Activated effector memory CD4-positive, alpha-beta T cell treated with Interleukin-2 at 50 U/mL for 16 hours (primary cell): Measurements from ENCODE around the gene DSCAML1.
"Not testable (repeated sequence)": the region's sequence is repeated elsewhere in the genome, so short reads cannot be mapped to it uniquely, and the experiment has no call there.

Experiments
- DNase-seq: peaks from one replicate; pipeline ENCODE4 v3.0.0-alpha.2; 2020

The DSCAML1 gene

DNA sequence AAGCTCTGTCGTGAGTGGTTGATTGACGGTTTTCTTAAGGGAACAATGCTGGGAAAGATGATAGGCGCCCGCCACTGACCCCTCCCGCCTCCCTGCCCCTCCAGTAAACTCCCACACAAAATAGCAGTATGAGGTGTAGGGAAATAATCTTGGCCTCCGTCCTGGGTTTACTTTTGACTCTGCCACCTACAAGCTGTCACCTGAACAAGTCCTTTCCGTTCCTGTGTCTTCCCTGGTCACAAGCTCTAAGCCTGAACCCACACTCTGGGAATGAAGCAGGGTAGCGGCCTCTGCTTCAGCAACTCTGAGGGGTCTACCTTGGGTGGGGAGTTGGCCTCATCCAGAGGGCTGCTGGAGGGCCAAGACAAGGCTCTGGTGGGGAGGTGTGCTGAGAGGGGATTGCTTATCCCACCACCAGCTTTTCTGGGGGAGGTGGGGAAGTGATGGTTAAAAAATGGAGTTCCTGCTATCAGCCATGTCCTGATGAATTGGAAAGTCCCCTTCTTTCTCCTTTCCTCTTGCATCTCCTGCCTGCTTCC, 381.6 kb downstream of the DSCAML1 start:
- DNase-seq = no peak

DNA sequence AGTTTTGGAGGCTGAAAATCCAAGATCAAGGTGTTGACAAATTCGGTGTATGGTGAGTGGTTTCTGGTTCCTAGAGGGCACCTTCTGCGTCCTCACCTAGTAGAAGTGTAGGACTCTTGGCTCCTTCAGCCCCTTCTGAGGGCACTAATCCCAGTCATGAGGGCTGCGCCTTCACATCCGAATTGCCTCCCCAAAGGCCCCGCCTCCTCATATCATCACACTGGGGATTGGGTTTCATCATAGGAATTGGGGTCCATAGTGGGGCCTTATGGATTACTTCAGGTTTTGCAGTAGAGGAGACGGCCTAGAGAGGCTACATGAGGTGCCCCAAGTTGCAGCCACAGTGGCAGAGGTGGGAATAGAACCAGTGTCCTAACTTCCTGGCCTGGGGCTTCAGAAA, 382.3 kb downstream of the DSCAML1 start:
- DNase-seq = no peak

DNA sequence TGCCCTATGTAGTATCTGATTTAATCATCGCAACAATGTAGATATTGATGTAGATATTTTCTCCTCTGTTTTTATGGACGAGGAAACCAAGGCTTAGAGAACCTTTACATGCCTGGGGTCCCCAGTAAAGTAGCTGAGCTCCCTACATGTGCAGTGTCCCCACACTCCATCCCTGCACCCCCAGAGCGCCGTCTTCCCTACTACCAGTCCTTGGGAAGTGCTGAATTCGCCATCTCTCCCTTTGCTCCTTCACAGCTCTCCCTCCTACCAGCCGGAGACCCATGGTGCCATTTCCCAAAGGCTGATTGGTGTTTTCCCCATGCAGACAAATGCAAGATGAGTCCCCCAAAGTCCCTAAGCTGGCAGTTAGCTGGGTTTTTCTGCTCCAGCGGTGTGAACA, 383.4 kb downstream of the DSCAML1 start:
- no peak for DNase-seq

DNA sequence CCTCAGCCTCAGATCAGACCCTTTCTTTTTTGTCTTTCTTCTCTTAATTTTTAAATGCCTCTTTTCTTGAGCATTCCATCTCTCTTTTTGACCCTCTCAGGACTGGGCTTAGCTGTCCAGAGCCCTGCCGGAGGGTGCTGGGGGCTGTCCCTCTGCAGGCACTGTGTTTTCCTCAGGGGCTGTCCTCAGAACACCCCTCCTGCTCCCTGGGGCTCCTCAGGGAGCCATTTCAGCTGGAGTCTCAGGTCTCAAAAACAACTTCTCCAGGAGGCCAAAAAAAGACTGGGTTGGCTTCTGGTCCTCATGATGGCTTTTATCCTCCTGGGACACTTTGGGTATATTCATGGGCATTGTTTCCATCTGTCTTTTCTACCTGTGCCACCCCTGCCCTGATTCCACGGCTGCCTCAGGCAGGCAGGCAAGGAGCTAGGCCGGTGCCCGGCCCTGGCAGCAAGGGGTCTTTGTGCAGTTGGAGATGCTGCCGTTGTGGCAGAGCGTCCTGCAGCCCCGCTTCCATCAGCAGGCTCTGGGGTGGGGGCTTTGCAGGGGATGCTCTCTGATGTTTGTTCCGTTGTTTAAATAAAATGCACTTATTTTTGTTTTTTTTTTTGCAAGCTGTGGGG, 384.3 kb downstream of the DSCAML1 start:
- no peak for DNase-seq

DNA sequence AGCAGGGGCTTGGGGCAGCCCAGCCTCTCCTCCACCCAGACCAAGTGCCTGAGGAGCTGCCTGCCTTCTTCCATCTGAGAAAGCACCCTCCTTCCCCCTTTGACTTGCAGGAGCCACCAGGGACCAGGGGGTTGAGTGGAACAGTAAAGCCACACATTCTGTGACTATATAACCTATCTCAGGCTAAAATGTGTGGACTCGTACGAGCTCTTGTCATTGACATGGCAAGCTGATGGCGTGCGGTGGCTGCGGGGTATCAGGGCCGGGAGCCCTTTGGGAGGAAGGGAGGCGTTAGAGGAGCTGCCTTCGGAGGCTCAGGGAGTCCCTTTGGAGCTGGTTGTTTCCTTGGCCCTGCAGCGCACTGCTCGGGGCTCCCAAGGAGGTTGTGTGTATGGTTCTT, 384.8 kb downstream of the DSCAML1 start:
- DNase-seq = no peak

DNA sequence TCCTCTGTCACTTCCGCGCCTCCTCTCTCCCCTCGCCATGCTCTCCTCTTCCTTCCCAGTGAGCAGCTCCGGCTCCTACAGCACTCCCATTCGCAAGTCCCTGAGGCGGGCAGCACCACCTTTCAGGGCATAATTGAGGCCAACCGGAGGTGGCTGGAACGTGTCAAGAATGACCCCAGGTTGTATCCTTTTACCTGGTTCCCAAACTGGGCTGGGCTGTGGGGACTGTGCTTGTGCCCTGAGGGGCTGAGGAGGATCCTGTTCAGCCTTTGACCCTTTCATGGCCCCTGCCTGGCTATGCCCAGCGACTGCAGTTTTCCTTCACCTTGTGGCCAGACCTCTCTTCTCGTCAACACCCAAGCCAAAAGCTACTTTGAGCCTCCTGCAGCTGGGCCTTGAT, 385.3 kb downstream of the DSCAML1 start:
- no peak for DNase-seq

DNA sequence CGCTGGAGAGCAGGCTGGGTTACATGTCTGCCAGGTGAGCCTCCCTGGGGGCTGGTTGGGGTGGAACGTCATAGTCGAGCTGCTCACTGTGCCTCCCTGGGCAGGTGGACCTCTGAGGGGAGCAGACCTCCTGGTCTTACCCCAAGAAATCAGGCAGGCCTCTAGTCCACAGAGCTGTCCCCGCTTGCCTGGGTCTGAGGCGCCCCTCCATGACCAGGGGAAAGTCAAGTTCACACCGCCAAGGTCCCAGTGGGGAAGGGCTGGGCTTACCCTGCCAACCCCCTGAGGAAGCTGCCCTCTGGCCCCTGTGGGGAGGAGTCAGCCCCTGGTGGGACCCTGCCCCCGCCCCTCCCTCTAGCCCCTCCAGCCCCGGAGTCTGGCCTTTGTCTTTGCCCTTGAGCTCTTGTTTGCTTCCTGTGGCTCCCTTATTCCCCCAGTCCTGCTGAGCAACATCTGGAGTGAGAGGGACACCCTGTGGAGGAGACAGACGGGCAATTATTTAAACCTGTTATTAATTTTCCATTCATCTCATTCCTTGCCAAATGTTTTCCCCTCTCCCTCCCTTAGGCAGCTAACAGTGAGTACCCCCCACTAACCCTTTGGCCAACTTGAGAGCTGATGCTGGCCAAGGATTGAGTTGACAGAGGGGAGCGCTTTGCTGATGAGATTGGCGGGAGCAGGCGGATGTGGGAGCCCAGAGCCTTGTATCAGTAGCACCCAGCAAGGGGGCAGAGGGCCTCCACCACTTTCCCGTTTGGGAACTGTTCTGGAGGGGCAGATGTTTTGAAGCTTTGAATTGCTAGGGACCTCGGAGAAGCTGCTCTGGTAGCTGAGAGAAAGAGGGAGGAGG, 385.9 kb downstream of the DSCAML1 start:
- DNase-seq = no peak

DNA sequence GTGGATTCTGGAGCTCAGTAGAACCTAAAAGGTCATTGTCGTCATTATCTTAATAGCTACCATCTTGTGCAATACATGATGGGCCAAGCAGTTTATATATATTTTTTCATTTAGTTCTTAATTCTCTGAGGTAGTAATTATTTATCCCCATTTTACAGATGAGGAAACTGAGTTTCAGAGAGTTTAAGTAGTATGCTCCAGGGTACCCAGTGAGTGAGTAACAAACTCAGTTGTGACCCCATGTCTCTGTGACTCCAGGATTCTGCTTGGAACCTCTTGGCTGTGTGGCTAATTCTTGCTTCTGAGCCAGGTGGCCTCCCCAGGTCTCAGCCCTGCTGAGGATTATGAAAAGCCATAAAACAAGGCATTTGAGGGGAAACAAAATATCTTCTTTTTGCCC, 386.8 kb downstream of the DSCAML1 start:
- DNase-seq = no peak

DNA sequence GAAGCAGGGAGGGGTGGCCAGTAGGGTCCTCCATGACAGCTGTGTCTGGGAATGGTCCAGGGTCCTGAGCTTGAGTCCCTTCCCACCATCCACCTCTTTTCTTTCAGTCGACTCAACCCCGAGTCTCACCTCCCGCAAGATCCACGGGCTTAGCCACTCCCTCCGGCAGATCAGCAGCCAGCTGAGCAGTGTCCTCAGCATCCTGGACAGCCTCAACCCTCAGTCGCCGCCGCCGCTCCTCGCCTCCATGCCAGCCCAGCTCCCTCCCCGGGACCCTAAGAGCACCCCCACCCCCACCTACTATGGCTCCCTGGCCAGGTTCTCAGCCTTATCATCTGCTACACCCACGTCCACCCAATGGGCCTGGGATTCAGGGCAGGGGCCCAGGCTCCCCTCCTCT, 387.5 kb downstream of the DSCAML1 start:
- DNase-seq = no peak

DNA sequence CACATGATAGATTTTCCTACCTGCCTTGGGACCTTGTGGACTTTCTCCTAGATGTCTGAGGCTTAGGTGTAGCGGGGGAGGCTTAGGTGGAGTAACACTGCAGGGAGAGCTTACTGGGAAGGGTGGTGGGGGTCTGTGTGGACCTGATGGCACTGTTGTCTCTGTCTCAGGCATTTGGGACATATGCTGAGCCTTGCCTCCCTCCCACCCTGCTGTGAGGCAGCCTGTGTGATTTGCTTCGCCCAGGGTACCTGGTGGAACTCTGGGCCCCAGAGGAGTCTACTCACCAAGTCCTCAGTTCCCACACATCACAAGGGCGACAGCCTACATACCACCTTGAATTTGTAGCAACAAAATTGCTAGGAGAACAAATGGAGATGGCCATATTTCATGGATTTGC, 388.7 kb downstream of the DSCAML1 start:
- DNase-seq = no peak

DNA sequence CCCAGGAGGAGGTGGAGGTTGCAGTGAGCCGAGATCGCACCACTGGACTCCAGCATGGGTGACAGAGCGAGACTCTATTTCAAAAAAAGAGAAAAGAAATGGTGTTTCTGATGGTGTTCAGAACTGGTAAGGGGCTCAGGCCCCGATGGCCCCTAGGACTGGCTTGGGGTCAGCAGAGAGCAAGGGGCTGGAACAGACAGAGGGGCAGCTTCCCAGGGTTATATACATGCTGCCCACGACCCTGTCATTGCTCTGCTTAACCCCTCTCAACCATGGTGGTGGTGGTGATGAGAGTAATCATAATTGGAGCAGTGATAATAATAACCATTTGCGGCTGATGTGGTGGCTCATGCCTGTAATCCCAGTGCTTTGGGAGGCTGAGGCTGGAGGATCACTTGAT, 390.0 kb downstream of the DSCAML1 start:
- no peak for DNase-seq

DNA sequence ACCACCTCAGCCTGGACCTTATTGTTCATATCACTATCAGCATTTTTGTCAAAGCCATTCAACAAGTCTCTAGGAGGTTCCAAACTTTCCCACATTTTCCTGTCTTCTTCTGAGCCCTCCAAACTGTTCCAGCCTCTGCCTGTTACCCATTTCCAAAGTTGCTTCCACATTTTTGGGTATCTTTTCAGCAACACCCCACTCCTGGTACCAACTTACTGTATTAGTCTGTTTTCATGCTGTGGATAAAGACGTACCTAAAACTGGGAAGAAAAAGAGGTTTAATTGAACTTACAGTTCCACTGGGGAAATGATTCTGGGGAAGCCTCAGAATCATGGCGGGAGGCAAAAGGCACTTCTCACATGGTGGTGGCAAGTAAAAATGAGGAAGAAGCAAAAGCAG, 391.1 kb downstream of the DSCAML1 start:
- not testable (repeated sequence) for DNase-seq

DNA sequence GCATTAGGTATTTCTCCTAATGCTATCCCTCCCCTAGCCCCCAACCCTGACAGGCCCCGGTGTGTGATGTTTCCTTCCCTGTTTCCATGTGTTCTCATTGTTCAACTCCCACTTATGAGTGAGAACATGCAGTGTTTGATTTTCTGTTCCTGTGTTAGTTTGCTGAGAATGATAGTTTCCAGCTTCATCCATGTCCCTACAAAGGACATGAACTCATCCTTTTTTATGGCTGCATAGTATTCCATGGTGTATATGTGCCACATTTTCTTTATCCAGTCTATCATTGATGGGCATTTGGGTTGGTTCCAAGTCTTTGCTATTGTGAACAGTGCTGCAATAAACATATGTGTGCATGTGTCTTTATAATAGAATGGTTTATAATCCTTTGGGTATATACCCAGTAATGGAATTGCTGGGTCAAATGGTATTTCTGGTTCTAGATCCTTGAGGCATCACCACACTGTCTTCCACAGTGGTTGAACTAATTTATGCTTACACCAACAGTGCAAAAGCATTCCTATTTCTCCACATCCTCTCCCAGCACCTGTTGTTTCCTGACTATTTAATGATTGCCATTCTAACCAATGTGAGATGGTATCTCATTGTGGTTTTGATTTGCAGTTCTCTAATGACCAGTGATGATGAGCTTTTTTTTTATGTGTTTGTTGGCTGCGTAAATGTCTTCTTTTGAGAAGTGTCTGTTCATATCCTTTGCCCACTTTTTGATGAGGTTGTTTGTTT, 397.7 kb downstream of the DSCAML1 start:
- not testable (repeated sequence) for DNase-seq

DNA sequence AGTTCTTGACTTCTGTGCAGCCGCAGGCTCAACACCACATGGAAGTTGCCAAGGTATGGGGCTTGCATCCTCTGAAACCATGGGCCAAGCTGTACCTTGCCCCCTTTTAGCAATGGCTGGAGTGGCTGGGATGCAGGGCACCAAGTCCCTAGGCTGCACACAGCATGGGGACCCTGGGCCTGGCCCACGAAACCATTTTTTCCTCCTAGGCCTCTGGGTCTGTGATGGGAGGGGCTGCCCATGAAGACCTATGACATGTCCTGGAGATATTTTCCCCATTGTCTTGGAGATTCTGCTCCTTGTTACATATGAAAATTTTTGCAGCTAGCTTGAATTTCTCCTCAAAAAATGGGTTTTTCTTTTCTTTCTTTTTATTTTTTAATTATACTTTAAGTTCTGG, 398.4 kb downstream of the DSCAML1 start:
- DNase-seq = not testable (repeated sequence)

DNA sequence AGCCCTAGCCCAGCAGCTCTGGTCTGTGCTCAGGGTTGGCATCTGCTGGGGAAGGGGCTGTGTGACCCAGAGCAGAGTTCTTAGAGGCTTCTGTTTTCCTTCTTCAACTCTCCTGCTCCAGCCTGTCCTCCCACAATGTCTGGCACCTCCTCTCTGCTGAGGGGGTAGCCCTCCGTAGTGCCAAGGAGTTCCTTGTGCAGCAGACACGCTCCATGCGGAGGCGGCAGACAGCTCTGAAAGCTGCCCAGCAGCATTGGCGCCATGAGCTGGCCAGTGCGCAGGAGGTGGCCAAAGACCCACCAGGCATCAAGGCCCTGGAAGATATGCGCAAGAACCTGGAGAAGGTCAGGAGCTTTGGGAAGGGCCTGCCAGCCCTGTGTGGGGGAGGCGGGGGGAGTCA, 400.0 kb downstream of the DSCAML1 start:
- no peak for DNase-seq

DNA sequence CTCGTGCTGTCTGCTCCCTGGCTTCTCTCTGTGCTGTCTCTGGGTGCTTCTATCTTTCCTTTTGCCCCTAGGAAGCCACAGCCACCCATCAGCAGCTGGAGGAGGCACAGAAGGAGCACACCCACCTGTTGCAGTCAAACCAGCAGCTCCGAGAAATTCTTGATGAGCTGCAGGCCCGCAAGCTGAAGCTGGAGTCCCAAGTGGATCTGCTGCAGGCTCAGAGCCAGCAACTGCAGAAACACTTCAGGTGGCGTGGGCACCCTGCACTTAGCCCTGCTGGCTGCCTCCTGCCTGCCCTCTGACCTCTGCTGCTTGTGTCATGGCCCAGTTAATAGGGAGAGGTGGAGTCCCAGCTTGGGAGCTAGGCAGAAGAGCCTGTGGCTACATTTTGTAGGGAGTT, 401.5 kb downstream of the DSCAML1 start:
- DNase-seq = no peak

DNA sequence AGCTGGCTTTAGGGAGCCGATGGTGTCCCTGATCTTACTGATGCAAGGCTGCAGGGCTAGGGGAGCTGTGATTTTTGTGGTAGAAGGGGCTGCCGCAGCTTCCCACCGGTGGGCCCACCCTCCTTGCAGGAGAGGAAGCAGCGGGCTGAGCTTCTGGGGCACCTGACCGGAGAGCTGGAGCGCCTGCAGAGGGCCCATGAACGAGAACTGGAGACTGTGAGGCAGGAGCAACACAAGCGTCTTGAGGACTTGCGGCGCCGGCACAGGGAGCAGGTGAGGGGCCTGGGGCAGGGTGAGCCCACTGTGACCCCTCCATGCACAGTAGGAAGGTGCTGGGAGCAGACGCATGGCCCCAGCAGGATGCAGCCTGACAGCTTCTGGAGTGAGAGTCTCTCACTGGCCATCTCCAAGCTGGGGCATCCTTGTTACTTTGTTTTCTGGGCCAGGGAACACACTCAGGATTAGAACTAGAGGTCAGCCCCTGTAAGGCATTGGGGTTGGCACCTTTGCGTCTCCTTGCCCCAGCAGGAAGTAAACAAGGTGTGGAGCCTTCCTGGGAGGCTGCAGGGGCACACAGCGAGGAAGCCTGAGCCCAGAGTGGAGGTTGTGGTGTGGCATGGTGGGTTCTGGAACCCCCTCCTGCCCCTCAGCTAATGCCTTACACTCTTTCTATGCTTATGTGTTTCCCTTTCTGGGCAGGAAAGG, 402.6 kb downstream of the DSCAML1 start:
- DNase-seq = no peak

DNA sequence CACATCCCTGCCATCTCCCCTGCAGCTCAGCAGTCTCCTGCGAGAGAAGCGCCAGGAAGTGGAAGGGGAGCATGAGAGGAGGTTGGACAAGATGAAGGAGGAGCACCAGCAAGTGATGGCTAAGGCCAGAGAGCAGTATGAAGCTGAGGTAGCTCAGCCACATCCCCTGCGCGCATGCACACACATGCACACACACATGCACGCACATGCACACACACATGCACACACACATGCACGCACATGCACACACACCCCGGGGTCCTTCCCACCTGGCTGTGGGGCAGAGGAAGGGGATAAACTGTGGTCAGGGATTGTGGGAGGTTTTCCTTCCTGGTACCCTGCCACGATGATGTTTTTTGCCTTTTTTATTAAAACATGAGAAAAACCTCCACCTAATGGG, 404.0 kb downstream of the DSCAML1 start:
- no peak for DNase-seq

DNA sequence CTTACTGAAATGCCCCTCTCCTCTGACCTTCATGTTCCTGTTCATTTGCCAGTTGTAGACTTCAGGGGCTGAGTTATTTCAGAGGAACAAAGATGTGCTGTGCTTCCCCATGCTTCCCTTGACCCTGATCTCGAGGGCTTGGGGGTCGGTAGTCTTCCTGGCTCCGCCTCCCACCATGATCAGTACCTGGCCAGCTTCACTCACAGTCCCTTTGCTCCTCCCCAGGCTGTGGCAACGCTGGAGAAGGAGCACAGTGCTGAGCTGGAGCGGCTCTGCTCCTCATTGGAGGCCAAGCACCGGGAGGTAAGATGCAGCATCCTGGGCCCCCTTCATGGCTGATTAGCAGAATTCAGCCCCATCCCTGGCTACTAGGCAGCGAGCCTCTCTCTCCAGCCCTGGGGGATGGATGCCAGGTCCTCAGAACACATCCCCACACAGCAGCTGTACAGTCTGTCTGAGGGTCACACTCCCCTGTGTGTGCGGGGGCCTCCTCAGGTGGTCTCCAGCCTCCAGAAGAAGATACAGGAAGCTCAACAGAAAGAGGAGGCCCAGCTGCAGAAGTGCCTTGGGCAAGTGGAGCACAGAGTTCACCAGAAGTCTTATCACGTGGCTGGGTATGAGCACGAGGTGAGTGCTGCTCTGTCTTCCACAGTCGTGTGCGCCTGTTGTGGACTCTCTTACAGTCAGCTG, 404.9 kb downstream of the DSCAML1 start:
- DNase-seq = no peak

DNA sequence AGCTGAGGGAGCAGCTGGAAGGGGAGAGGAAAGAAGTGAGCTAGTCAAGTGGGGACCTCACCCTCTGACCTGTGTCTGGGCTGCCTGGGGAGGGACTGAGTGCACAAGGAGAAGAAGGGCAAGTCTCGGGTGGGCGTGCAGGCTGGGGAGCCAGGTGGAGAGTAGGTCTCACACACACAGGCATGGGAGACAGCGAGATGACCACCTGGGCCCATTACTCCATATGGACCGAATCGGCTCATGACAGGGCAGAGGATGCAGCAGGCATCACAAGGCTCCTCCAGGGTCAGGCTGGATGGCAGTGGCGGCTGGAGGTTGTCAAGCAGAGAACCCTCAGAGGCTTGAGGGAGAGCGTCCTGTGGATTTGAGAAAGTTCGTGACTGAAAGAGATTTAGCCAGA, 405.8 kb downstream of the DSCAML1 start:
- no peak for DNase-seq

DNA sequence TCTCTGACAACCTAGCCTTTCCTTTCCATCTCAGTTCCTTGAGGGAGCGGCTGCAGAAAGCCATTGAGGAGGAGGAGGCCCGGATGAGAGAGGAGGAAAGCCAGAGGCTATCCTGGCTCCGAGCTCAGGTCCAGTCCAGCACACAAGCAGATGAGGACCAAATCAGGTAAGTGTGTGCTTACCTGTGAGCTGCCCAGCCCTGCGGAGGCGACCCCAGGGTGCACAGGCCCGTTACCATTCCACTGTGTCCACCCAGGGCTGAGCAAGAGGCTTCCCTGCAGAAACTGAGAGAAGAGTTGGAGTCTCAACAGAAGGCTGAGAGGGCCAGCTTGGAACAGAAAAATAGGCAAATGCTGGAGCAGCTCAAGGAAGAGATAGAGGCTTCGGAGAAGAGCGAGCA, 406.3 kb downstream of the DSCAML1 start:
- no peak for DNase-seq

DNA sequence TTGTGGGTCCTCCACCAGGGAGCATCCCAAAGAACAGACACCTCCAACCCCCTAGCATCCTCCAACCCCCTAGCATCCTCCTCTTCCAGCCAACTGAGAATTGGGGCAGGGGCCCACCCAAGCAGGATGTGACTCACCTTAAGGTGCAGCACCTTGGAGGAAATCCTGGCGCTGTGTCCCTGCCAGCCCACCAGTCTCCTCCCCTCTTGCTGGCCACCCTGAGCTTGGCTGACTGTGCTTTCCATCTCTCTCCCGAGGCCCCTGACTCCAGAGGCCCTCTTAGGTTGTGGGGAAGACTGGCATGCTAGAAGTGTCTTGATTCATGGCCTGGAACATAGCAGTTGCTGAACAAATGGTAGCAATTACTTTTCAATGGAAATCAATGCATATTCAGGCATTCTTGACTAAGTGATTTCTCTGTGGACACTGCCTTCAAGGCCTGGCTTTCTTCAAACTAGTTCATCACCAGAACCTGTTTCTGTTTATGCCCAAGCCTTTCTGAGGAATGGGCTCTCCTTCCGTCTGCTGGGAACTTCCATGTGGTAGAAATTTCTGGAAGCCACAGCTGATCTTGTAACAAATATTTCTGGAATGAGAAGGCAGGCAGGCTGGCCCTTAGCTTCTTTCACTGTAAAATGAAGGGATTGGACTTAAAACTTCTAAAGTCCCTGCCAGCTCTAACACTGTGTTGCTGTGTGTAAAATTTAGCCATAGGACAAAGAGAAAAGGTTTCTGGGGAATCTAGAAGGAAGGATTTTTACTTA, 408.8 kb downstream of the DSCAML1 start:
- no peak for DNase-seq
